B cell (primary cell): ENCODE data around the gene CEMIP. TPM values are rescaled to one million over a fixed set of nuclear protein-coding genes. Genes with fewer than 3 reads are reported as not detected.

Experiments
- ATAC-seq: fragments of 200-7000 bp; cut with Tn5 transposase; one replicate; pipeline ENCODE4 v1.10.0; 2021; ENCODE audit warnings: low read depth, mild to moderate bottlenecking, moderate number of reproducible peaks, moderate library complexity
- CTCF ChIA-PET: fragments of 350-600 bp; sonication (Branson Sonifier 250); formaldehyde crosslinking; loops from one replicate; lab custom pipeline; 2021; ENCODE audit warnings: antibody characterized with exemption, inconsistent platforms; lab: Charles Lee
- POLR2A ChIA-PET: fragments of 350-600 bp; sonication (Branson Sonifier 250); formaldehyde crosslinking; loops from one replicate; lab custom pipeline; 2021; ENCODE audit warnings: antibody characterized with exemption; lab: Charles Lee
- DNase-seq: peaks from one replicate; pipeline ENCODE4 v3.0.0; 2013
- H2AFZ ChIP-seq: 2 replicates; pipeline ENCODE4 v1.6.1; 2012; ENCODE audit warnings: mild to moderate bottlenecking, low read depth, low read length; ENCODE audit not compliant: insufficient read depth, poor library complexity, severe bottlenecking
- H3K27ac ChIP-seq, 2 donors: 1 replicate in 1 of 2; 2 replicates in 1 of 2; pipeline ENCODE4 v1.5.1; 2012 to 2013; ENCODE audit warnings: low read length in 2 of 2, mild to moderate bottlenecking in 2 of 2, moderate library complexity in 1 of 2
- H3K27me3 ChIP-seq, 4 experiments: fragments of 200-600 bp in 1 of 4; sonication (generic) in 1 of 4; replicated peaks in 1 of 4; 1 replicate in 2 of 4; 2 replicates in 2 of 4; pipeline versions ENCODE4 v1.6.1 to v1.7.0; 2013 to 2016; ENCODE audit warnings: low read length in 3 of 4, mild to moderate bottlenecking in 2 of 4, mixed read lengths in 1 of 4, moderate library complexity in 1 of 4; ENCODE audit not compliant: insufficient read depth in 4 of 4, control insufficient read depth in 3 of 4; ENCODE audit errors: control extremely low read depth in 1 of 4
- H3K36me3 ChIP-seq, 2 experiments: replicated peaks in 1 of 2; 1 replicate in 1 of 2; 2 replicates in 1 of 2; pipeline versions ENCODE4 v1.6.1 to v1.7.1; 2013; ENCODE audit warnings: low read length in 1 of 2; ENCODE audit not compliant: insufficient read depth in 2 of 2, control insufficient read depth in 1 of 2; ENCODE audit errors: control extremely low read depth in 1 of 2, extremely low read depth in 1 of 2
- H3K4me1 ChIP-seq, 2 donors: fragments of 200-600 bp in 1 of 2; sonication (generic) in 1 of 2; 1 replicate in 1 of 2; 2 replicates in 1 of 2; pipeline versions ENCODE4 v1.5.1 to v1.6.1; 2013 to 2017; ENCODE audit warnings: low read length in 2 of 2; ENCODE audit not compliant: control insufficient read depth in 2 of 2, insufficient read depth in 2 of 2
- H3K4me2 ChIP-seq: replicated peaks from 2 replicates; pipeline ENCODE3; 2012; ENCODE audit warnings: mild to moderate bottlenecking, low read depth, low read length; ENCODE audit not compliant: poor library complexity, severe bottlenecking
- H3K4me3 ChIP-seq, 5 experiments: fragments of 200-600 bp in 1 of 5; sonication (generic) in 1 of 5; 1 replicate in 3 of 5; 2 replicates in 2 of 5; pipeline versions ENCODE4 v1.5.1 to v1.7.0; 2011 to 2016; ENCODE audit warnings: low read length in 4 of 5, mild to moderate bottlenecking in 4 of 5, low read depth in 2 of 5, control low read depth in 1 of 5, moderate library complexity in 1 of 5; ENCODE audit not compliant: insufficient read depth in 1 of 5; ENCODE audit errors: control extremely low read depth in 1 of 5, extremely low read depth in 1 of 5
- H3K79me2 ChIP-seq: fragments of 200-600 bp; sonication (generic); one replicate; pipeline ENCODE4 v1.6.0; 2016; ENCODE audit warnings: low read length; ENCODE audit not compliant: control insufficient read depth, insufficient read depth
- H3K9ac ChIP-seq: fragments of 200-600 bp; sonication (generic); 2 replicates; pipeline ENCODE4 v1.6.1; 2017; ENCODE audit warnings: mild to moderate bottlenecking, low read length, moderate library complexity
- H3K9me3 ChIP-seq, 3 donors: one replicate each; pipeline versions ENCODE4 v1.6.1 to v1.7.1; 2013; ENCODE audit warnings: low read length in 2 of 3; ENCODE audit not compliant: control insufficient read depth in 2 of 3, insufficient read depth in 1 of 3; ENCODE audit errors: control extremely low read depth in 1 of 3
- H4K20me1 ChIP-seq: 2 replicates; pipeline ENCODE4 v1.6.0; 2012; ENCODE audit warnings: mild to moderate bottlenecking, low read length; ENCODE audit not compliant: insufficient read depth, control insufficient read depth, poor library complexity, severe bottlenecking
- H3K27ac Mint-ChIP-seq: one replicate; pipeline ENCODE4 v1.8.0; 2021; ENCODE audit warnings: mixed read lengths
- H3K27me3 Mint-ChIP-seq: one replicate; pipeline ENCODE4 v1.8.0; 2021; ENCODE audit warnings: mixed read lengths
- H3K4me1 Mint-ChIP-seq: one replicate; pipeline ENCODE4 v1.8.0; 2021; ENCODE audit warnings: mixed read lengths
- H3K4me3 Mint-ChIP-seq: one replicate; pipeline ENCODE4 v1.8.0; 2021; ENCODE audit warnings: mixed read lengths
- H3K9me3 Mint-ChIP-seq: one replicate; pipeline ENCODE4 v1.8.0; 2022; ENCODE audit warnings: mixed read lengths; ENCODE audit not compliant: insufficient read depth
- EZH2 ChIP-seq: IDR thresholded peaks from 2 replicates; pipeline ENCODE4 v1.6.1; 2012; ENCODE audit warnings: borderline replicate concordance, low read depth, mild to moderate bottlenecking, moderate library complexity, low read length; ENCODE audit not compliant: insufficient read depth, poor library complexity, severe bottlenecking
- WGBS: methylation state at CpG from one replicate; pipeline ENCODE4 v1.1.5; 2013; ENCODE audit warnings: missing lambda C conversion rate; ENCODE audit not compliant: insufficient coverage; 5-methylcytosine and 5-hydroxymethylcytosine counted together
- intact Hi-C: fragments of 100-400 bp; cut with micrococcal nuclease; formaldehyde crosslinking; loops from one replicate; pipeline ENCODE4 v1.10.0; 2022
- polyA plus RNA-seq: library from polyadenylated mRNA; depleted of rRNA; stranded (reverse); fragments of >200 nt; gene quantifications from 2 replicates; pipeline ENCODE4 v1.2.3, GENCODE V29; 2012
- total RNA-seq, 2 donors: library from RNA; stranded (reverse); fragments of 120-200 nt in 1 of 2; gene quantifications; 1 replicate in 1 of 2; 2 replicates in 1 of 2; pipeline versions ENCODE4 v1.2.3 to v1.2.4, GENCODE V29; 2013 to 2022
- TF ChIP-seq, protein P1 (sequence below): fragments of 200-600 bp; IDR thresholded peaks from one replicate; pipeline ENCODE4 v1.8.0; 2022; ENCODE audit warnings: antibody characterized with exemption, mild to moderate bottlenecking

CEMIP gene
- total and polyA plus RNA-seq, 2 donors (not counting 1 experiment from before 2014, with no cell fraction given), result 0.32 TPM; not detected in 1

GRCh38 chr15:80989081-80989517, 209.9 kb downstream of the CEMIP start:
- Histone ChIP-seq H3K9me3 (no peaks in the 10 kb centered on the region), H4K20me1 (peaks cover 7% of the 10 kb centered on the region), H3K4me2 (peak overlapping the region; percentile 88), H3K79me2 (peaks cover 48% of the 10 kb centered on the region), H2AFZ (peak overlapping the region; percentile 92), H3K36me3 (peaks cover 0 to 5% of the 10 kb centered on the region in 2 experiments), H3K27me3 (no peaks in the 10 kb centered on the region), H3K4me1 (peaks cover 38 to 41% of the 10 kb centered on the region in 2 donors), H3K27ac (peak overlapping the region; percentile 82 to 87), H3K4me3 (peak overlapping the region; percentile 59 to 95 (median 91)), H3K9ac (peak overlapping the region; percentile 83)
- H3K27ac Mint-ChIP-seq, result peak overlapping the region; percentile 98
- no peaks in the 10 kb centered on the region for H3K9me3 Mint-ChIP-seq
- intact Hi-C loops, result loop anchor here (1.0 kb wide), 1 partner anchor 11 kb away; the partner anchor contains the start of gene TLNRD1
- DNase-seq (peak; percentile 14), ATAC-seq (no peak)
- ChIA-PET POLR2A (interaction anchor here (2.4 kb wide), 1 partner anchor 12 kb away, joined by 15 read pairs; the partner anchor contains the start of gene TLNRD1), CTCF (interaction anchor here (1.6 kb wide), 1 partner anchor 277 kb away, joined by 5 read pairs; no protein-coding TSS in a partner anchor)
- 0% methylated on average over 6 of the region's 7 CpGs for WGBS
- peaks cover 55% of the 10 kb centered on the region for H3K4me1 Mint-ChIP-seq
- no peaks in the 10 kb centered on the region for H3K27me3 Mint-ChIP-seq
- TF ChIP-seq, protein P1, sequence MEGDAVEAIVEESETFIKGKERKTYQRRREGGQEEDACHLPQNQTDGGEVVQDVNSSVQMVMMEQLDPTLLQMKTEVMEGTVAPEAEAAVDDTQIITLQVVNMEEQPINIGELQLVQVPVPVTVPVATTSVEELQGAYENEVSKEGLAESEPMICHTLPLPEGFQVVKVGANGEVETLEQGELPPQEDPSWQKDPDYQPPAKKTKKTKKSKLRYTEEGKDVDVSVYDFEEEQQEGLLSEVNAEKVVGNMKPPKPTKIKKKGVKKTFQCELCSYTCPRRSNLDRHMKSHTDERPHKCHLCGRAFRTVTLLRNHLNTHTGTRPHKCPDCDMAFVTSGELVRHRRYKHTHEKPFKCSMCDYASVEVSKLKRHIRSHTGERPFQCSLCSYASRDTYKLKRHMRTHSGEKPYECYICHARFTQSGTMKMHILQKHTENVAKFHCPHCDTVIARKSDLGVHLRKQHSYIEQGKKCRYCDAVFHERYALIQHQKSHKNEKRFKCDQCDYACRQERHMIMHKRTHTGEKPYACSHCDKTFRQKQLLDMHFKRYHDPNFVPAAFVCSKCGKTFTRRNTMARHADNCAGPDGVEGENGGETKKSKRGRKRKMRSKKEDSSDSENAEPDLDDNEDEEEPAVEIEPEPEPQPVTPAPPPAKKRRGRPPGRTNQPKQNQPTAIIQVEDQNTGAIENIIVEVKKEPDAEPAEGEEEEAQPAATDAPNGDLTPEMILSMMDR, result no peak
- no peak for TF ChIP-seq EZH2
- H3K4me3 Mint-ChIP-seq, result peak overlapping the region; percentile 92
